Measurements from ENCODE around the gene PPP1R3G.

DNA sequence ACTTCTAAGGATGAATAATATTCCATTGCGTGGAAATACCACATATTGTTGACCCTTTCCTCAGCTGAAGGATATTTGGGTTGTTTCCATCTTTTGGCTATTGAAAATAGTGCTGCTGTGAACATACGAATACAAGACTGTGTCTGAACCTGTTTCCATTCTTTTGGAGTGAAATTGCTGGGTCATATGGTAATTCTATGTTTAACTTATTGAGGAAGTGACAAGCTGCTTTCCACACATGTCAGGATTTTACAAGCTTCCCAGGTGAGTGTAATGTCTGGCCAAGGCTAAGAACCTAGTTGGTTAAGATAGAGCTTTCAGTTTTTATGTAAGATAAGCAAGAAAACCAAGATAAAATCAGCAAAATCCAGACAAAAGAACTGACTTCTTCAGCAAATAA, 48.8 kb downstream of the PPP1R3G start:
- TF ChIP-seq, protein P1, sequence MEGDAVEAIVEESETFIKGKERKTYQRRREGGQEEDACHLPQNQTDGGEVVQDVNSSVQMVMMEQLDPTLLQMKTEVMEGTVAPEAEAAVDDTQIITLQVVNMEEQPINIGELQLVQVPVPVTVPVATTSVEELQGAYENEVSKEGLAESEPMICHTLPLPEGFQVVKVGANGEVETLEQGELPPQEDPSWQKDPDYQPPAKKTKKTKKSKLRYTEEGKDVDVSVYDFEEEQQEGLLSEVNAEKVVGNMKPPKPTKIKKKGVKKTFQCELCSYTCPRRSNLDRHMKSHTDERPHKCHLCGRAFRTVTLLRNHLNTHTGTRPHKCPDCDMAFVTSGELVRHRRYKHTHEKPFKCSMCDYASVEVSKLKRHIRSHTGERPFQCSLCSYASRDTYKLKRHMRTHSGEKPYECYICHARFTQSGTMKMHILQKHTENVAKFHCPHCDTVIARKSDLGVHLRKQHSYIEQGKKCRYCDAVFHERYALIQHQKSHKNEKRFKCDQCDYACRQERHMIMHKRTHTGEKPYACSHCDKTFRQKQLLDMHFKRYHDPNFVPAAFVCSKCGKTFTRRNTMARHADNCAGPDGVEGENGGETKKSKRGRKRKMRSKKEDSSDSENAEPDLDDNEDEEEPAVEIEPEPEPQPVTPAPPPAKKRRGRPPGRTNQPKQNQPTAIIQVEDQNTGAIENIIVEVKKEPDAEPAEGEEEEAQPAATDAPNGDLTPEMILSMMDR (IDR thresholded peaks at IDR 0.05): no peak
- TF ChIP-seq POLR2A (IDR thresholded peaks at IDR 0.05): no peak
